GM12801 (cell line): Measurements from ENCODE around the gene EXOC6.

Source experiments
- TF ChIP-seq, protein P1 (sequence below): IDR thresholded peaks from one replicate; pipeline ENCODE4 v1.5.1; 2011; ENCODE audit warnings: control low read depth; ENCODE audit not compliant: insufficient read length; ENCODE audit errors: extremely low read depth

The EXOC6 gene

DNA sequence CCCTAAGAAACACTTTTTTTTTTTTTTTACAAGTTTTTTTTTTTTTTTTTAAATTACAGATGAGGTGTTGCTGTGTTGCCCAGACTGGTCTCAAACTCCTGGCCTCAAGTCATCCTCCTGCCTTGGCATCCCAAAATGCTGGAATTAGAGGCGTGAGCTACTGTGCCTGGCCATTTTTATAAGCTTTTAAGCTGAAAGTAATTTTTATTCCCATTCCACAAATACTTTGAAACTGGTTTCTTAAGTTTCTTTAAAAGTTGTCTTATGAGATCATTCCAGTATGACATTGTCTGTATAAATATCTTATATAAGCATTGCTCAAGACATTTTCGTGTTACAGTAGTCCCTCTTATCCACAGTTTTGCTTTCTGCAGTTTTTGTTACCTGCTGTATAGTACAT, 150.9 kb downstream of the EXOC6 start:
- TF ChIP-seq, protein P1, sequence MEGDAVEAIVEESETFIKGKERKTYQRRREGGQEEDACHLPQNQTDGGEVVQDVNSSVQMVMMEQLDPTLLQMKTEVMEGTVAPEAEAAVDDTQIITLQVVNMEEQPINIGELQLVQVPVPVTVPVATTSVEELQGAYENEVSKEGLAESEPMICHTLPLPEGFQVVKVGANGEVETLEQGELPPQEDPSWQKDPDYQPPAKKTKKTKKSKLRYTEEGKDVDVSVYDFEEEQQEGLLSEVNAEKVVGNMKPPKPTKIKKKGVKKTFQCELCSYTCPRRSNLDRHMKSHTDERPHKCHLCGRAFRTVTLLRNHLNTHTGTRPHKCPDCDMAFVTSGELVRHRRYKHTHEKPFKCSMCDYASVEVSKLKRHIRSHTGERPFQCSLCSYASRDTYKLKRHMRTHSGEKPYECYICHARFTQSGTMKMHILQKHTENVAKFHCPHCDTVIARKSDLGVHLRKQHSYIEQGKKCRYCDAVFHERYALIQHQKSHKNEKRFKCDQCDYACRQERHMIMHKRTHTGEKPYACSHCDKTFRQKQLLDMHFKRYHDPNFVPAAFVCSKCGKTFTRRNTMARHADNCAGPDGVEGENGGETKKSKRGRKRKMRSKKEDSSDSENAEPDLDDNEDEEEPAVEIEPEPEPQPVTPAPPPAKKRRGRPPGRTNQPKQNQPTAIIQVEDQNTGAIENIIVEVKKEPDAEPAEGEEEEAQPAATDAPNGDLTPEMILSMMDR, result no peak

DNA sequence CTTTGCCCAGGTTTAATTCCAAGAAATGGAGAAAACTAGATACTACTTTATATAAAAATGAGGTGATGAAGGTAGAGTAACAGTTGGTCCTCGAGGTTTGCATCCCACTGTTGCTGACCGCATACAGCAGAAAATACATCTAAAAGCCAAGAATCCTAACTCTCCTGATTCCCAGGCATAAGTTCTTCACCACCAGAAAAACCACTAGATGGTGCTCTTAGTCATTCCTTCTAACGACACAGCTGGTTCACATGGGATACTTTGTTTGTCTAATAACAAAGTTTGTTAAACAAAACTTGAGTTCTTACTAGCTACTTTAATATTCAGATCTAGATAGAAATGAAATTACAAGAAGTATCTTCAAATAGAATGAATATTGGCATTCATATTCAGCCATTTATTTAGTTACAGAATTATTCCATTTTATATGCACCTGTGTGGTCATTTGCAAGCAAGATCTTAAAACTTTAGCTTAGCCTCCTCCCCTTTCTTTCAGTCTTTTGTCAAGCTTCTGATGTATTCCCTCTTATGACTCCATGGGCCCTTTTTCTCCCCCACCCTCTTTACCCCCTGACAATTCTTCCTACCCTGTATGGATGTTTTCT, 158.2 kb downstream of the EXOC6 start:
- TF ChIP-seq, protein P1, result no peak

DNA sequence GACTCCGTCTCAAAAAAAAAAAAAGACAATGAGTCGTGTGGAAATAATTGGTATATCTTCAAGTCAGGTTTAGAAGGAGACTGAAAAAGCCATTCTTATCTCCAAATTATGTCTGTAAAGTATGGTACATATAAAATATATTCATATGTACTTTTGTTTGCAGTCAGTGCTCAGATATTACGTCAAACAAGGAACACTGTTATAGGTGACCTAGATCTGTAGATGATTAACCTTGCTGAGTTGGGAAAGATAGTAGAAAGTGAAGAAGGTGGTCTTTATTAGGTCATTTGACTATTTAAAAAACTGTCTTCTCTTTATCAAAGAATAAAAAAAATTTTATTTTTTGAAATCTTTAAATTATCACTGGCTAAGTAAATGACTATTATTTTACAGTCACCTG, 167.4 kb downstream of the EXOC6 start:
- TF ChIP-seq, protein P1, result no peak

DNA sequence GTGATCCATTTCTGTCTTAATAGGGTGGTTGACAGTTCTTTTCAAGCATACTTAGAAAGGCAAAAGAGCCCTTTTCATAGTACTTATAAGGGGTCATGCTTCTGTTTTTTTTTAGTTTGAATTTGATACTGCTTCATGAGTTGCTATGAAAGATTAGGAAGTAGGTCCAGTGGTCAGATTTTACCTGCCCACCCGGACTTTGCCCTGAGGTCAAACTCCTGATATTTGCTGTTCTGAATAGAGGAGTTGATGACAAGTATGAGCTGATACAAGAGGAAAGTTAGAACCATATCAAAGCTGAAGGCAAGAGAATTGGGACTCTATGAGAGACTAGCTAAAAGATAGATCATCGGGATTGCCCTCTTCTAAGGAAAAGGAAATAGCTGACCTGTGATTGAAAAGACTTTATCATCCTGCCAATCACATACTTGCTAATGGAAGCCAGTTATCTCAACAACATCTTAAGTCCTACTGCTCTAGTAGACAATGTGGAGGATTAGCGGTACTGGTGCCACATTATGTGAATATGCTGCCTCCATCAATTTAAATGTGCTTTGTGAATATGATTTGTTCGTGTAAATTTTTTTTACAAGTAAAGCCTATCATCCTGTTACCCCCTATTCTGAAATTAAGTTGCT, 174.8 kb downstream of the EXOC6 start:
- TF ChIP-seq, protein P1, result no peak

DNA sequence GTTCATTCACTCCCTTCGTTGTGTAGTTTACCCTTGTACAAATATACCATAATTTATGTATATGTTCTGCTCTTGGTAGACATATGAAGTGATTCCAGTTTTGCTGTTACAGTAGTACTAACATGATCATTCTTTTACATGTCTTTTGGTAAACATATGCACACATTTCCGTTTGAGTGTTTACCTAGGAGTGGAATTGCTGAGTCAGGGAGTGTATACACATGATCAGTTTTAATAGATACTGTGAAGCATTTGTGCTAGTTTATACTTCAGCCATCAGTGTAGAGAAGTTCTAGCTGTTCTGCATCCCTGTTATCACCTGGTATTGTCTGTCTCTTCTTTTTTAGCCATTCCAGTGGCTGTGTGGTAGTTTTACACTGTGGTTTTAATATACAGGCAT, 177.8 kb downstream of the EXOC6 start:
- TF ChIP-seq, protein P1, result no peak

DNA sequence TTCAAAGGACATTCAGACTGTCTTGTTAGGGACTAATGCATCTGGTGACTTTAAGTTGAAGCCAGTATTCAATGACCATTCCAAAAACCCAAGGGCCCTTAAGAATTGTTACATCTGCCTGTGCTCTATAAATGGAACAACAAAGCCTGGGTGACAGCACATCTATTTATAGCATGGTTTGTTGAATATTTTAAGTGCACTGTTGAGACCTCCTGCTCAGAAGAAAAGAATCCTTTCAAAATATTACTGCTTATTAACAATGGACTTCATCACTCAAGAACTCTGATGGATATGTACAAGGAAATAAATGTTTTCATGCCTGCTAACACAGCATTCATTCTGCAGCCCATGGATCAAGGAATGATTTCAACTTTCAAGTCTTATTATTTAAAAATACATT, 179.2 kb downstream of the EXOC6 start:
- TF ChIP-seq, protein P1, result no peak

DNA sequence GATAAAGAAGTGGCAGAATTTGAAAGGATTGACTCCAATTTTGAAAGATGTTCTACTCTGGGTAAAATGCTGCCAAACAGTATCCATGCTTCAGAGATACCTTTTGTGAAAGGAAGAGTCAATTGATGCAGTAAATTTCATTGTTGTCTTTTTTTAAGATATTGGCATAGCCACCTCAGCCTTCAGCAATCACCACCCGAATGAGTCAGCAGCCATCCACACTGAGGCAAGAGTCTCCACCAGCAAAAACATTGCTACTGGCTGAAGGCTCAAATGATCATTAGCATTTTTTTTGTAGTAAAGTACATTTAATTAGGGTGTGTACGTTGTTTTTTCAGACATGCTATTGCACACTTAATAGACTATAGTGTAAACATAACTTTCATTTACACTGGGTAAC, 180.6 kb downstream of the EXOC6 start:
- TF ChIP-seq, protein P1, result no peak

DNA sequence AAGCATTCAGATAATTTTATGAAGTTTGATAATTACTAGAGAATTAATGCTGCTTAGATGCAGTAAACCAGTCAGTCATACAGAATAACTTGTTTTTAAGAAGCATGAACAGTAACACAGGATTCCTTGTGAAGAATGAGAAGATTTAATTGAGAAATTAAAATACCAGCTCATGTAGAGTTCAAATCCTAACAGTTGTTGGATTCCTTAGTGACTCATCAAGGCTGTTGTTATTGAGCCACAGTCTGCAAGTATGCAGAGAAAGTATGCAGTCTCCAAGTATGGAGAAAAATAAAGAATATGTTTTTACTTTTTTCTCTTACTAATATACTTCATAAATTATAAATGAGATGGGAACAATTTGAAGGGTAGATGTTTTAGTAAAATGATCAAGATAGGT, 182.1 kb downstream of the EXOC6 start:
- TF ChIP-seq, protein P1, result no peak
